ENCODE results near the gene RGS2.

- no peak for TF ChIP-seq CTCF (IDR thresholded peaks at IDR 0.05)
- TF ChIP-seq EZH2 (IDR thresholded peaks at IDR 0.05): no peak
- no peak for TF ChIP-seq EZH2phosphoT487 (IDR thresholded peaks at IDR 0.05)
Measured at GRCh38 chr1:192776206-192776605, 32.6 kb upstream of the RGS2 start.
